CD4-positive, alpha-beta T cell treated with Interleukin-12 subunit alpha and Interleukin-12 subunit beta, for 1 hour (primary cell): ENCODE data around the gene RPS13.
"Not testable (repeated sequence)": the region's sequence is repeated elsewhere in the genome, so short reads cannot be mapped to it uniquely, and the experiment has no call there.

Experiments used
- DNase-seq: peaks from one replicate; pipeline ENCODE4 v3.0.0-alpha.2; 2020

RPS13 gene

GRCh38 chr11:17077520-17078401 lies at the start of gene RPS13:
TSS of gene RPS13 (minus strand) at chr11:17077667. CDS start at chr11:17077641, 26 bp downstream.
- peak; percentile 96 for DNase-seq

GRCh38 chr11:17121981-17122380 lies 44.5 kb upstream of the RPS13 start:
- DNase-seq = no peak

GRCh38 chr11:17117262-17117661 lies 39.8 kb upstream of the RPS13 start:
- no peak for DNase-seq

GRCh38 chr11:17116117-17116516 lies 38.6 kb upstream of the RPS13 start:
- no peak for DNase-seq

GRCh38 chr11:17107745-17108144 lies 30.3 kb upstream of the RPS13 start:
- not testable (repeated sequence) for DNase-seq

- not testable (repeated sequence) for DNase-seq
These were observed 28.1 kb upstream of the RPS13 start for GRCh38 chr11:17105404-17106040.

GRCh38 chr11:17102462-17102861 lies 25.0 kb upstream of the RPS13 start:
- DNase-seq = no peak

GRCh38 chr11:17098658-17099057 lies 21.2 kb upstream of the RPS13 start:
- no peak for DNase-seq

- DNase-seq = no peak
These were observed 20.6 kb upstream of the RPS13 start for GRCh38 chr11:17098038-17098437.

GRCh38 chr11:17085976-17086375 lies 8.5 kb upstream of the RPS13 start:
- not testable (repeated sequence) for DNase-seq

GRCh38 chr11:17077240-17077519 lies 287 bp downstream of the RPS13 start:
- no peak for DNase-seq

- DNase-seq = peak; percentile 11
These were observed 789 bp downstream of the RPS13 start for GRCh38 chr11:17076517-17077239.

- no peak for DNase-seq
These were observed 2.0 kb downstream of the RPS13 start for GRCh38 chr11:17075506-17075905.

- DNase-seq = no peak
These were observed 4.0 kb downstream of the RPS13 start for GRCh38 chr11:17073370-17074027.

GRCh38 chr11:17067417-17067816 lies 10.1 kb downstream of the RPS13 start:
- no peak for DNase-seq

GRCh38 chr11:17066691-17067090 lies 10.8 kb downstream of the RPS13 start:
- no peak for DNase-seq

- peak; percentile 43 for DNase-seq
These were observed 14.1 kb downstream of the RPS13 start for GRCh38 chr11:17063171-17064002.

GRCh38 chr11:17051146-17051545 lies 26.3 kb downstream of the RPS13 start:
- not testable (repeated sequence) for DNase-seq

GRCh38 chr11:17048491-17048890 lies 29.0 kb downstream of the RPS13 start:
- DNase-seq = not testable (repeated sequence)

- DNase-seq = no peak
These were observed 30.8 kb downstream of the RPS13 start for GRCh38 chr11:17046690-17047089.

- DNase-seq = no peak
These were observed 40.5 kb downstream of the RPS13 start for GRCh38 chr11:17036666-17037658.
